CD4-positive, alpha-beta T cell treated with Interleukin-6 for 4 hours (primary cell): ENCODE data around the gene TMEM151B.
"Not testable (repeated sequence)": the region's sequence is repeated elsewhere in the genome, so short reads cannot be mapped to it uniquely, and the experiment has no call there.

Experiments
- DNase-seq: peaks from one replicate; pipeline ENCODE4 v3.0.0-alpha.2; 2020; ENCODE audit warnings: mixed read lengths

Gene TMEM151B

GRCh38 chr6:44269921-44270525, at the start of gene TMEM151B:
TMEM151B (plus strand) TSS chr6:44270450; CDS start chr6:44270743, 293 bp downstream.
- peak; percentile 34 for DNase-seq

GRCh38 chr6:44220913-44221290, 49.3 kb upstream of the TMEM151B start:
- DNase-seq, result no peak

- peak; percentile 81 for DNase-seq
Observed at GRCh38 chr6:44221291-44221960, 48.8 kb upstream of the TMEM151B start.

- DNase-seq, result no peak
Observed at GRCh38 chr6:44221961-44222335, 48.3 kb upstream of the TMEM151B start.

- no peak for DNase-seq
Observed at GRCh38 chr6:44222486-44223318, 47.5 kb upstream of the TMEM151B start.

- peak; percentile 92 for DNase-seq
Observed at GRCh38 chr6:44223319-44224028, 46.8 kb upstream of the TMEM151B start, which contains the start of gene SLC29A1. SLC29A1 (plus strand) TSS chr6:44223595; CDS start chr6:44227314, 3,719 bp downstream.

GRCh38 chr6:44224029-44224964, 46.0 kb upstream of the TMEM151B start:
- peak; percentile 14 for DNase-seq

- DNase-seq, result no peak
Observed at GRCh38 chr6:44224965-44225305, 45.3 kb upstream of the TMEM151B start.

GRCh38 chr6:44225579-44226325, 44.5 kb upstream of the TMEM151B start:
- DNase-seq, result no peak

- no peak for DNase-seq
Observed at GRCh38 chr6:44226368-44227147, 43.7 kb upstream of the TMEM151B start.

- DNase-seq, result no peak
Observed at GRCh38 chr6:44227148-44227793, 43.0 kb upstream of the TMEM151B start.

GRCh38 chr6:44228031-44228430, 42.2 kb upstream of the TMEM151B start:
- no peak for DNase-seq

- no peak for DNase-seq
Observed at GRCh38 chr6:44228433-44228832, 41.8 kb upstream of the TMEM151B start.

GRCh38 chr6:44228836-44229235, 41.4 kb upstream of the TMEM151B start:
- no peak for DNase-seq

GRCh38 chr6:44229376-44230033, 40.7 kb upstream of the TMEM151B start:
- DNase-seq, result no peak

- DNase-seq, result no peak
Observed at GRCh38 chr6:44230034-44230675, 40.1 kb upstream of the TMEM151B start.

GRCh38 chr6:44231426-44231825, 38.8 kb upstream of the TMEM151B start:
- DNase-seq, result not testable (repeated sequence)

- DNase-seq, result no peak
Observed at GRCh38 chr6:44232676-44233566, 37.3 kb upstream of the TMEM151B start.
